HG03108 (cell line): ENCODE measurements around the gene NAT14.
"Not testable (repeated sequence)": the region's sequence is repeated elsewhere in the genome, so short reads cannot be mapped to it uniquely, and the experiment has no call there.

Experiments
- ATAC-seq: cut with Tn5 transposase; IDR thresholded peaks from one replicate; pipeline ENCODE4 v1.9.1; 2021; ENCODE audit warnings: moderate library complexity; ENCODE audit not compliant: unreplicated experiment

Gene NAT14

GRCh38 chr19:55484593-55485438 is at the start of gene NAT14:
TSS of gene NAT14 (plus strand) at chr19:55485188. CDS start at chr19:55485709, 521 bp downstream.
- ATAC-seq, result peak; percentile 45

GRCh38 chr19:55436847-55437246 is 48.1 kb upstream of the NAT14 start:
- ATAC-seq, result no peak

GRCh38 chr19:55437410-55437809 is 47.6 kb upstream of the NAT14 start:
- ATAC-seq, result no peak

GRCh38 chr19:55439052-55439451 is 45.9 kb upstream of the NAT14 start:
- no peak for ATAC-seq

- no peak for ATAC-seq
Measured at GRCh38 chr19:55440411-55441105, 44.4 kb upstream of the NAT14 start.

GRCh38 chr19:55441319-55441691 is 43.7 kb upstream of the NAT14 start:
- ATAC-seq, result no peak

- no peak for ATAC-seq
Measured at GRCh38 chr19:55441692-55442321, 43.2 kb upstream of the NAT14 start.

- ATAC-seq, result no peak
Measured at GRCh38 chr19:55442372-55442961, 42.5 kb upstream of the NAT14 start.

- ATAC-seq, result no peak
Measured at GRCh38 chr19:55443045-55443823, 41.8 kb upstream of the NAT14 start, which contains the start of gene SHISA7. TSS of gene SHISA7 (minus strand) at chr19:55443300. CDS start at chr19:55442863, 437 bp downstream.

- no peak for ATAC-seq
Measured at GRCh38 chr19:55443824-55444480, 41.0 kb upstream of the NAT14 start.

- no peak for ATAC-seq
Measured at GRCh38 chr19:55444646-55445045, 40.3 kb upstream of the NAT14 start.

- ATAC-seq, result no peak
Measured at GRCh38 chr19:55446060-55446459, 38.9 kb upstream of the NAT14 start.

GRCh38 chr19:55447421-55448174 is 37.4 kb upstream of the NAT14 start:
- ATAC-seq, result no peak

GRCh38 chr19:55448175-55448490 is 36.9 kb upstream of the NAT14 start:
- ATAC-seq, result not testable (repeated sequence)

GRCh38 chr19:55449469-55449868 is 35.5 kb upstream of the NAT14 start:
- no peak for ATAC-seq

GRCh38 chr19:55451163-55451964 is 33.6 kb upstream of the NAT14 start:
- no peak for ATAC-seq

- no peak for ATAC-seq
Measured at GRCh38 chr19:55451965-55452748, 32.8 kb upstream of the NAT14 start.
